Esophagus muscularis mucosa (tissue), 4 donors: ENCODE results near the gene DUSP28. TPM values are rescaled to one million over a fixed set of nuclear protein-coding genes. Genes with fewer than 3 reads are reported as not detected.
A peak's percentile ranks its signal among the peaks of the same experiment; 100 is the strongest.

Source experiments
- DNase-seq: peaks from one replicate; pipeline ENCODE4 v3.0.0-alpha.2; 2017; ENCODE audit errors: extremely low spot score
- H3K27ac ChIP-seq, 4 donors: fragments of 200-600 bp; sonication (generic); replicated peaks in 1 of 4; 1 replicate in 3 of 4; 2 replicates in 1 of 4; pipeline ENCODE4 v1.5.1; 2016 to 2019; ENCODE audit warnings: mild to moderate bottlenecking in 1 of 4
- H3K27me3 ChIP-seq, 4 donors: fragments of 200-600 bp; sonication (generic); one replicate each; pipeline versions ENCODE4 v1.5.1 to v1.6.0; 2016 to 2019
- H3K36me3 ChIP-seq, 4 donors: fragments of 200-600 bp; sonication (generic); one replicate each; pipeline ENCODE4 v1.5.1; 2016 to 2019
- H3K4me1 ChIP-seq, 4 donors: fragments of 200-600 bp; sonication (generic); one replicate each; pipeline ENCODE4 v1.5.1; 2016 to 2019
- H3K4me3 ChIP-seq, 4 donors: fragments of 200-600 bp; sonication (generic); 1 replicate in 2 of 4; 2 replicates in 2 of 4; pipeline ENCODE4 v1.5.1; 2016 to 2019; ENCODE audit warnings: mild to moderate bottlenecking in 4 of 4, moderate library complexity in 1 of 4
- H3K9me3 ChIP-seq, 4 donors: fragments of 200-600 bp; sonication (generic); 1 replicate in 3 of 4; 2 replicates in 1 of 4; pipeline ENCODE4 v1.5.1; 2016 to 2019
- CTCF ChIP-seq, 3 experiments: fragments of 200-600 bp in 2 of 3; fragments of 450-650 bp in 1 of 3; sonication (generic) in 2 of 3; IDR thresholded peaks; one replicate each; pipeline ENCODE4 v1.5.1; 2017 to 2019; ENCODE audit warnings: antibody characterized with exemption in 3 of 3, mild to moderate bottlenecking in 2 of 3, moderate library complexity in 1 of 3
- EP300 ChIP-seq: sonication (generic); formaldehyde crosslinking; IDR thresholded peaks from one replicate; pipeline ENCODE4 v1.6.1; 2017; ENCODE audit warnings: antibody characterized with exemption
- POLR2A ChIP-seq: fragments of 450-650 bp; IDR thresholded peaks from one replicate; pipeline ENCODE4 v1.6.1; 2017; ENCODE audit warnings: antibody characterized with exemption, moderate library complexity, mild to moderate bottlenecking, low read depth
- POLR2AphosphoS5 ChIP-seq, 2 donors: sonication (generic); formaldehyde crosslinking; IDR thresholded peaks; one replicate each; pipeline ENCODE4 v1.6.1; 2017; ENCODE audit warnings: antibody characterized with exemption in 2 of 2
- WGBS: methylation state at CpG from one replicate; pipeline ENCODE4 v1.1.5; 2018; 5-methylcytosine and 5-hydroxymethylcytosine counted together
- intact Hi-C: fragments of 100-400 bp; cut with DNase I; formaldehyde crosslinking; loops from one replicate; pipeline ENCODE4 v1.15.1; 2023
- total RNA-seq, 4 donors: library from RNA; depleted of rRNA; stranded (reverse); fragments of >200 nt; gene quantifications; one replicate each; pipeline versions ENCODE4 v1.1.0 to v1.2.1, GENCODE V29; 2016

DUSP28 gene
- total RNA-seq, 4 donors from 2014 or later: 3.8 to 7.3 (median 4.8) TPM

DNA sequence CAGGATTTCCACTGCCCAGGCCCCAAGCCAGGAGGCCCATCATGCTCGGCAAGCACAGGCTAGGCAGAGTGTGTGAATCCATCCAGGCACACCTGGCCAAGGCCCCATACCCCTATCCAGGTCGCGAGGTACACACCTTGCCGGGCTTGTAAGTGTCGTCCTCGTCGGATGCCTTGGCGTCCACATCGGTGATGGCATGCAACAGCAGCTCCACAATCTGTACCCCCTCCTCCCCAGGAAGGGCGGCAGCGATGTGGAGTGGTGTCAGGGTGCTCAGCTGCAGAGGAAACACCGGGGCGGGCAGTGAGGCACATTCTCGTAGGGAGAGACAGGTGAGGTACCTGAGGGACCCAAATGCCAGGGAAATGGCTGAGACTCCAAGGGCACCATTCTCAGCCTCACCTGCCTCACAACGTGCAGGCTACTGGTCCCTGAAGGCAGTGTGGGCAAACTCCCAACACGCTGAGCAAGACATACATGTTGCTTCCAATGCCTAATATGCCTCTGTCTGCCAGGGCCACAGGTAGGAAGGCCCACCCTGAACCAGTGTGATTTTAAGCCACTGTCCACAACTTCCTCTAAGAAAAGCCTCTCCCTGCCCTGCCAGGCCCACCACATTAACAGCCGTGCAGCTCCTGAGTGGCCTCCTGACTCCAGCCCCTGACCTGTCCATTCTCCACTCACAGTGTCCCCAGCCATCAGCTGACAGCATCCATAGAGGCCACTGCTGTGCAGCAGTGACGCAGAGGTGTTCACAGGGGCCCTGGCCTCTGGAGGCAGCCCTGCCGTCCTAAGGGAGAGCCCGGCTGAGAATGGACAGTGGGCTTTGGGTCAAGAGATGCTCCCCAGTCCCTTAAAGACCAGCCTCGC, 47.3 kb upstream of the DUSP28 start:
- peaks cover 0 to 25% (median 18%) of the 10 kb centered on the region in 4 donors for H3K36me3 ChIP-seq
- no peak for DNase-seq
- no peak for TF ChIP-seq EP300
- TF ChIP-seq CTCF (IDR thresholded peaks at IDR 0.05): no peak
- TF ChIP-seq POLR2A: no peak
- no peak for TF ChIP-seq POLR2AphosphoS5 (IDR thresholded peaks at IDR 0.05)
- H3K4me3 ChIP-seq: no peak overlapping the region
- no peak overlapping the region for H3K27ac ChIP-seq
- H3K27me3 ChIP-seq: peaks cover 0 to 7% (median 0%) of the 10 kb centered on the region in 4 donors
- no peaks in the 10 kb centered on the region for H3K9me3 ChIP-seq
- peaks cover 0 to 9% (median 2%) of the 10 kb centered on the region in 4 donors for H3K4me1 ChIP-seq
- 96% methylated on average over 11 of the region's 21 CpGs for WGBS
- intact Hi-C loops: loop anchor here (10.0 kb wide), 2 partner anchors 192 to 322 kb away; no protein-coding TSS in a partner anchor

- TF ChIP-seq POLR2AphosphoS5 (IDR thresholded peaks at IDR 0.05): no peak
- peak; percentile 74 to 85 (median 80) for TF ChIP-seq CTCF (IDR thresholded peaks at IDR 0.05)
- peaks cover 0 to 9% (median 2%) of the 10 kb centered on the region in 4 donors for H3K4me1 ChIP-seq
- no peak overlapping the region for H3K4me3 ChIP-seq
- peaks cover 0 to 12% (median 0%) of the 10 kb centered on the region in 4 donors for H3K27me3 ChIP-seq
- WGBS: 38% methylated on average over 9 of the region's 13 CpGs
- peak; percentile 95 for DNase-seq
- H3K9me3 ChIP-seq: no peaks in the 10 kb centered on the region
- no peak overlapping the region for H3K27ac ChIP-seq
- peaks cover 0 to 23% (median 17%) of the 10 kb centered on the region in 4 donors for H3K36me3 ChIP-seq
- intact Hi-C loops: loop anchor here (10.0 kb wide), 2 partner anchors 191 to 321 kb away; no protein-coding TSS in a partner anchor
These were observed 46.4 kb upstream of the DUSP28 start for GRCh38 chr2:240513549-240514287.

GRCh38 chr2:240514631-240515030, 45.5 kb upstream of the DUSP28 start:
- Histone ChIP-seq H3K4me3 (no peak overlapping the region), H3K36me3 (peaks cover 0 to 20% (median 13%) of the 10 kb centered on the region in 4 donors), H3K4me1 (peaks cover 0 to 14% (median 8%) of the 10 kb centered on the region in 4 donors), H3K27me3 (peaks cover 0 to 15% (median 0%) of the 10 kb centered on the region in 4 donors), H3K27ac (no peak overlapping the region), H3K9me3 (no peaks in the 10 kb centered on the region)
- whole genome bisulfite sequencing: 95% methylated on average over 2 of the region's 2 CpGs
- DNase-seq: no peak
- intact Hi-C loops: loop anchor here (10.0 kb wide), 2 partner anchors 190 to 320 kb away; no protein-coding TSS in a partner anchor
- TF ChIP-seq CTCF (IDR thresholded peaks at IDR 0.05) (no peak), EP300 (no peak), POLR2A (no peak), POLR2AphosphoS5 (IDR thresholded peaks at IDR 0.05) (no peak)

DNA sequence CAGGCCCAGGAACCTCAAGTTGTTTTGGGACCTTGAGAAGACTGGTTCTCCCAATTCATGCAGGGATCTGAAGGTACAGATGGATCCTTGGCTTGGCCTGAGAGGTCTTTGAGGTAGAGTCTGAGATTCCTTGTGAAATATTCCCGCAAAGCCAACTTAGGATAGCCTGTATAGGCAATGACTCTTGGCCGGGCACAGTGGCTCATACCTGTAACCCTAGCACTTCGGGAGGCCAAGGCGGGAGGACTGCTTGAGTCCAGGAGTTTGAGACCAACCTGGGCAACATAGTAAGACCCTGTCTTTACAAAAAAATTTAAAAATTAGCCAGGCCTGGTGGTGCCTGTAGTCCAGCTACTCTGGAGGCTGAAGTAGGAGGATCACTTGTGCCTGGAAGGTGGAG, 42.8 kb upstream of the DUSP28 start:
- intact Hi-C loops: loop anchor here (10.0 kb wide), 2 partner anchors 187 to 317 kb away; no protein-coding TSS in a partner anchor
- DNase-seq: no peak
- Histone ChIP-seq H3K9me3 (no peaks in the 10 kb centered on the region), H3K4me1 (peaks cover 3 to 24% (median 18%) of the 10 kb centered on the region in 4 donors), H3K27me3 (peaks cover 0 to 35% (median 5%) of the 10 kb centered on the region in 4 donors), H3K27ac (no peak overlapping the region), H3K36me3 (peaks cover 0 to 10% (median 4%) of the 10 kb centered on the region in 4 donors), H3K4me3 (no peak overlapping the region)
- TF ChIP-seq POLR2A (no peak), CTCF (IDR thresholded peaks at IDR 0.05) (no peak), EP300 (no peak), POLR2AphosphoS5 (IDR thresholded peaks at IDR 0.05) (no peak)
- WGBS: 96% methylated on average over 4 of the region's 4 CpGs
